Placental pericyte (primary cell): ENCODE results near the gene ZNF684. TPM values are rescaled to one million over a fixed set of nuclear protein-coding genes. Genes with fewer than 3 reads are reported as not detected.

Source experiments
- small RNA-seq: library from RNA; depleted of rRNA; stranded (forward); fragments of <200 nt; gene quantifications from one replicate; pipeline ENCODE3, GENCODE V24; 2012; ENCODE audit warnings: low replicate concordance
- total RNA-seq: library from RNA; depleted of rRNA; stranded (reverse); fragments of >200 nt; gene quantifications from 2 replicates; pipeline ENCODE4 v1.2.3, GENCODE V29; 2012

Gene ZNF684
- 1.8 and 4.3 TPM in 2 replicates for total RNA-seq

GRCh38 chr1:40531381-40532061, at the start of gene ZNF684:
Gene ZNF684 (plus strand): TSS chr1:40531637. CDS start chr1:40533167, 1,530 bp downstream.

GRCh38 chr1:40508375-40509341, 22.8 kb upstream of the ZNF684 start, which contains the start of gene EXO5:
Gene EXO5 (plus strand): TSS chr1:40508767. CDS start chr1:40514545, 5,778 bp downstream.

Small RNAs within 50 kb of the gene (small RNA-seq; reads per million reads assigned to genes)
- gene AL356379.1, result not detected

Other genes starting within 250 kb of the ZNF684 start
- gene COL9A2, start 214.4 kb upstream of the ZNF684 start, total RNA-seq, result 0.14 and 1.8 TPM in 2 replicates
- gene SMAP2, start 157.9 kb upstream of the ZNF684 start, total RNA-seq, result 15.5 and 63.1 TPM in 2 replicates
- gene ZFP69B, start 81.2 kb upstream of the ZNF684 start, total RNA-seq, result 3.5 and 13.2 TPM in 2 replicates
- 1.3 and 4.0 TPM in 2 replicates for gene ZFP69, start 54.3 kb upstream of the ZNF684 start, total RNA-seq
- 5.0 and 12.3 TPM in 2 replicates for gene EXO5, start 22.9 kb upstream of the ZNF684 start, total RNA-seq
- gene RIMS3, start 134.0 kb downstream of the ZNF684 start, total RNA-seq, result 0.14 and 0.66 TPM in 2 replicates
- gene NFYC, start 160.1 kb downstream of the ZNF684 start, total RNA-seq, result 22.1 and 41.1 TPM in 2 replicates